AML-193 (cell line): Measurements from ENCODE around the gene FAM204A.

ENCODE experiments used
- DNase-seq, 2 experiments: peaks; one replicate each; lab custom pipeline; 2025; lab: John Stamatoyannopoulos, UW

The FAM204A gene

GRCh38 chr10:118277871-118278270 is 64.3 kb downstream of the FAM204A start:
- no peak for DNase-seq

GRCh38 chr10:118276727-118277126 is 65.4 kb downstream of the FAM204A start:
- DNase-seq: no peak

- no peak for DNase-seq
Measured at GRCh38 chr10:118276204-118276603, 65.9 kb downstream of the FAM204A start.

DNA sequence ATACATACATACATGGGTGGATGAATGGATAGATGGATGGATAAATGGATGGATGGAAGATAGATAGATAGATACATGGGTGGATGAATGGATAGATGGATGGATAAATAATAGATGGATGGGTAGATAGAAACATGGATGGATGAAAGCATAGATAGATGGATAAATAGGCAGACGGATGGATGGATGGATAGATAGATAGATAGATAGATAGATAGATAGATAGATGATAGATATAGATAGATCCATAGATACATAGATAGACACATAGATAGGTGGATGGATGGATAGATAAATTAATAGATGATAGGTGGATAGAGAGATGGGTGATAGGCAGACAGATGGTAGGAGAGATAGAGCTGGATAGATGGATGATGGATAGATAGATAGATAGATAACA is 68.5 kb downstream of the FAM204A start:
- DNase-seq: no peak

GRCh38 chr10:118272767-118273166 is 69.4 kb downstream of the FAM204A start:
- DNase-seq: no peak

- no peak for DNase-seq
Measured at GRCh38 chr10:118272149-118272721, 69.9 kb downstream of the FAM204A start.

- DNase-seq: no peak
Measured at GRCh38 chr10:118271671-118272070, 70.5 kb downstream of the FAM204A start.

DNA sequence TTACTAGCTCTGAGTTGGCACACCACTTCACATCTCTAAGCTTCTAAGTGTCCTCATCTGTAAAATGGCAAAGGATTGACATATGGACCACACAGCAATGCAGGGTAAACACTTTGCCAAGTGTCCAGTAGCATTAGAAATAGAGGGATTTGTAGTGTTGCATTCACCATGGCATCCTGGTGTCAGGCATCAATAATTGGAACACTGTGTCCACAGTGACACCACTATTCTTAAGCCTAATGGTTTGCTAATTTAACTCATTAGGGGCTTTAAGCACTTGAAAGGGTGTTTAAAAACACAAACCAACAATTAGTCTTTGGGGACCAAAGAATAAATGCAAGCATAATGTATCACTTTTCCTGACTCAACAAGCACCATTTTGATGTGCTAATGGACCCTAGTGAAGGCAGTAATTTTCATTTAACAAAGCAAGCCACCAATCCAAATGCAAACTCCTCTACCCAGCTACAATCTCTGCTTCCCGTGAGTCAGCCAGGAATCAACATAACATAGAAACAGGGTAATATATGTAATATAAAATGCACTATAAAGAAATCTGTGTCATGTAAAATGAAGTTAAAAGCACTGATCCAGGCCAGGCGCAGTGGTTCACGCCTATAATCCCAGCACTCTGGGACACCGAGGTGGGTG is 75.9 kb downstream of the FAM204A start:
- no peak for DNase-seq

DNA sequence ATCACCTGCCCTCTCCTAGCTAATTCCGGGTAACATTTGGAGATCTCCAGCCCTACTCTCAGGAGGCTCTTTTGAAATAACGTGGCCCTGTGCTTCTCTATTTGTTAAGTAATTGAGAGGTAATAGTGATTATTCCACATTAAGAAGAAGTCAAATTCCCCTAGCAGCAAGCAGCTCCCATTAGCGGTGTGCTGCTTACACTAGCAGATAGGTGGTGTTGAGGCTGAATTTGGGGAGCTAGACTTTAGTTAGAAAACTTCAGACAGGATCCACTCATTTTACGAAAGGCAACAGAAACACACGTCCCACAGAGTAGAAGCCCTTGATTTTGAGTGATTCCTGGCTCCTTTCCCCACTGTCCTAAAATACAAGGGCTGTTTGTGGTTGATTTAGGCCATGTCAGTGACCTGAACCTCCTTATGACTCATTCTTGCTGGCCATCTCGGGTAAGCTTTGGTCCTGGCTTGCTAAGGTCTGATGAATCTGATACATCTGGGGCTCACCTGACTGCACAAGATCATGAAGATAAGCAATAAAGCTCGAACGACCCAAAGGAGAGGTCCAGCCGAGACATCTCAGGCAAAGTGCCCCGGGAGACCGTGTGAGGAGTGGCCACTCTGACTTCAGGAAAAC is 77.2 kb downstream of the FAM204A start:
- DNase-seq: no peak

- no peak for DNase-seq
Measured at GRCh38 chr10:118264252-118264651, 77.9 kb downstream of the FAM204A start.

GRCh38 chr10:118262538-118262937 is 79.6 kb downstream of the FAM204A start:
- DNase-seq: no peak

DNA sequence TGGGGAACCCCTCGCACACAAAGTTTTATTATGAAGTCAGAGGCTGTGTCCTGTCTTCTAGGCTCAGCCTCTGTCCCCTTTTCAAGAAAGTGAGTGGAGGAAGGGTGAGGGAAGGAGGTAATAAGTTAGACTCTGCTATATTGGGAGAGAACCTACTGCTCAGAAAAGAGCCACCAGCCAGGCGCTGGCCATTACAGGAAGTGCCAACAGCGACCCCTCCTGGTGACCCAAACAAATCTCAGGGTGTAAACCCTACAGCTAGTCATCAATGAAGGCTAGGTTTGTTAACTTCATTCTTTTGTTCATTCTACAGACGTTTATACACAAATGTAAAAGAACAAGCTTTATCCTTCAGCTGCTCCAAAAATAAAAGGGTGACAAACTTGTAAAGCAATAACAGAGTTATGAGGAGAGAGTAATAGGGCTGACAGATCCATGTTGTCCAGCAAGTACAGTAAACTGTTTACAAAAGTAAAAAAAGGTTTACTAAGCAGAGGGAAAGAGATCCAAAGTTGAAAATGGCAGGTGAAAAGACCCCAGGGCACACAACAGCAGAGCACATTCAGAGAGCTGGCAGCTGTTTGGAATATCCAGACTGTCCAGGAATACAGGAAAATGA is 82.7 kb downstream of the FAM204A start:
- DNase-seq: peak; percentile 28 to 39

DNA sequence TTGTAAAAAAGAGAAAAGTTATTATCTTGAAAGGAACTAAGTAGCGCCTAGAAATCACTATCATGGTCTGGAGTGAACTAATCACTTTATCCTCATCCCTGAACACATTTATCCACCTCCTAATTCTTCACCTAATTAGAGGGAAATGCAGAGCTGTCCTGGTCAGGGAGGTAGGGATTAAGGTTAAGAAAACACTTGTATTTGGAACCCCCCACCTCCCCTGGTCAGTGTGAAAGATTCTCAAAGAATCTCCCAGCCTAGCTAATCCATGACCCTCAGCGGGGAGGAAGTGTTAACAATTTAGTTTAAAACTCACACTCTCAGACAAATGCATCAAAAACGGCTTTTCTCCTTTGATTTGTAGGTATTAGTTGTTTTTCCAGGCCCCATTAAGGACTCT is 83.8 kb downstream of the FAM204A start:
- no peak for DNase-seq

GRCh38 chr10:118256825-118257570 is 85.1 kb downstream of the FAM204A start:
- no peak for DNase-seq

DNA sequence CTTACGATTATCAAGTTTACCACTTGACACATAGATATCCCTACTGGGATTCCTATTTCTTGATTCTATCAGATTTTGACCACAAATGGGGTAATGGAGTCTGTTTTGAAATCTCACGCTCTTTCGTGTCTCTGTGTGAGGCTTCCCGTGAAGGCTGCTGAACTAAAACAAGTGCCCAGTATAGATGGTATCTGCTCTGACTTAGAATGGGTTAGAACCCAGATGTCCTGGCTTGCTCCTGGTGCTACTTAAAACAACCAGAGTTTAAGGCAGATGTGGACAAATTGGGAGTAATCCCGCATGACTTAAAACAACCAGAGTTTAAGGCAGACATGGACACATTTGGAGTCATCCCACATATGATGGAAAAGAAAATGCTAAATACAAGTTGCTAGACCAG is 85.9 kb downstream of the FAM204A start:
- no peak for DNase-seq

GRCh38 chr10:118255355-118255754 is 86.8 kb downstream of the FAM204A start:
- DNase-seq: no peak

DNA sequence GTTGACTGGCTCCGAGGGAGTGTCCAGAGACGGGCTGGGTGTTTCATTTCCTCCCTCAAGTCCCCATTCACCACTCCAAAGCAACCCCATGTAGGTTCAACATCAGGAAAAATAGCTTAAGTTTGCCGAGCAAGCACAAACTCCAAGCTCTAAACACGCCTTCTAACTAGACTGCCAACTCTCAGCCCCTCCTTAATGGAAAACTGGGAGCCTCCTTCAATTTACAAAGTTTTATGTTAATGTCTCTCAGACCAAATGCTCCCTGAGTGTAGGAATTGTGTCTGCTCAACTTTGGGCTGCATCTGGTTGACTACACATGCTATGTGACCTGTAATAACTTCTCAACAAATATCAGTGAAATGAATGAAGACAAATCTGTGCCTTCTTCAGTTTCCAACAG is 87.5 kb downstream of the FAM204A start:
- no peak for DNase-seq

DNA sequence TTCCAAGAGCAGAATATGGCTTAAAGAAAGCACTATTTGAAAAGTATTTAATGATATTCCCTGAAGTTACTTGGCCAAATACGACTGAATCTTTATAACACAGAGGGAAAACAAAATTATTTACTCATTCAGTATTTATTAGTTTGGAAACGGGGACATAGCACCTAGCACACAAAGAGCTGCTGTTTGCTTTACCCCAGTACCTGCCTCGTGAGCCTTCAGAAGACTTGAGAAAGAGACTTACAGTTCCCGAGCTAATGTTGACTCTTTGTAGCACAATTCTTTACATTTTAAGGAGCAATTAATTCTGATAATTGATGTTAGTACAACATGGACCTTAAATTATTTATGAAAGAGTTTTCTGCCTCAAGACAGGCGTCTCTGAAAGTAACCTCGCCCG is 88.7 kb downstream of the FAM204A start:
- no peak for DNase-seq

- no peak for DNase-seq
Measured at GRCh38 chr10:118251791-118252190, 90.3 kb downstream of the FAM204A start.

GRCh38 chr10:118249714-118250113 is 92.4 kb downstream of the FAM204A start:
- no peak for DNase-seq
